Endothelial cell of umbilical vein (primary cell): Measurements from ENCODE around the gene HSD17B8. TPM values are rescaled to one million over a fixed set of nuclear protein-coding genes. Genes with fewer than 3 reads are reported as not detected.

ENCODE experiments used
- BruUV-seq: library from RNA; stranded (reverse); fragments of 400-500 nt; replicated peaks from 2 replicates; lab custom pipeline; 2021; lab: Mats Ljungman, UMichigan
- CTCF ChIA-PET: fragments of 300-600, 350-600 bp; sonication (Branson Sonifier 250); formaldehyde crosslinking; loops from one replicate; lab custom pipeline; 2021; ENCODE audit warnings: antibody characterized with exemption, inconsistent platforms; lab: Charles Lee
- POLR2A ChIA-PET: fragments of 300-600, 350-600 bp; sonication (Branson Sonifier 250); formaldehyde crosslinking; loops from one replicate; lab custom pipeline; 2021; ENCODE audit warnings: antibody characterized with exemption, inconsistent platforms; lab: Charles Lee
- DNase-seq: peaks from one replicate; pipeline ENCODE4 v3.0.0-alpha.2; 2011; ENCODE audit warnings: low read depth, low spot score
- FAIRE-seq: peaks from 2 replicates; lab custom pipeline; 2011; peaks lifted over from hg19 to GRCh38; lab: Jason Lieb, UNC
- H2AFZ ChIP-seq: 2 replicates; pipeline ENCODE4 v1.6.0; 2012; ENCODE audit warnings: low read depth, low read length, control low read depth, inconsistent platforms
- H3K27ac ChIP-seq: 2 replicates; pipeline ENCODE4 v1.5.1; 2011; ENCODE audit warnings: low read depth, mild to moderate bottlenecking, control low read depth, low read length, moderate library complexity; ENCODE audit not compliant: insufficient read depth
- H3K27me3 ChIP-seq, 2 experiments: 2 replicates each; pipeline versions ENCODE4 v1.6.0 to v1.6.1; 2011; ENCODE audit warnings: low read length in 2 of 2, mixed read lengths in 1 of 2; ENCODE audit not compliant: control insufficient read depth in 2 of 2, insufficient read depth in 2 of 2
- H3K36me3 ChIP-seq, 2 experiments: 2 replicates in 1 of 2; 3 replicates in 1 of 2; pipeline ENCODE4 v1.5.1; 2011; ENCODE audit warnings: low read length in 2 of 2, mild to moderate bottlenecking in 1 of 2, moderate library complexity in 1 of 2; ENCODE audit not compliant: control insufficient read depth in 2 of 2, insufficient read depth in 2 of 2; ENCODE audit errors: extremely low read depth in 1 of 2
- H3K4me1 ChIP-seq: 3 replicates; pipeline ENCODE4 v1.5.1; 2011; ENCODE audit warnings: mild to moderate bottlenecking, low read length; ENCODE audit not compliant: control insufficient read depth, insufficient read depth; ENCODE audit errors: extremely low read depth
- H3K4me2 ChIP-seq: 2 replicates; pipeline ENCODE4 v1.6.1; 2011; ENCODE audit warnings: low read length, control low read depth, mixed read lengths; ENCODE audit not compliant: insufficient read depth
- H3K4me3 ChIP-seq, 3 experiments: fragments of 200-600 bp in 1 of 3; sonication (generic), shearing (Covaris generic) in 1 of 3; replicated peaks in 1 of 3; 2 replicates each; pipeline ENCODE4 v1.5.1; 2011 to 2016; ENCODE audit warnings: control low read depth in 3 of 3, low read length in 3 of 3, mild to moderate bottlenecking in 2 of 3, inconsistent platforms in 1 of 3, low read depth in 1 of 3, moderate library complexity in 1 of 3; ENCODE audit not compliant: insufficient read depth in 1 of 3
- H3K79me2 ChIP-seq: 2 replicates; pipeline ENCODE4 v1.6.0; 2012; ENCODE audit warnings: low read length, inconsistent platforms; ENCODE audit not compliant: control insufficient read depth, insufficient read depth
- H3K9ac ChIP-seq: replicated peaks from 2 replicates; pipeline ENCODE3; 2011; ENCODE audit warnings: low read length, control low read depth; ENCODE audit not compliant: insufficient read depth; ENCODE audit errors: extremely low read depth
- H3K9me1 ChIP-seq: replicated peaks from 3 replicates; pipeline ENCODE4 v1.6.0; 2011; ENCODE audit warnings: mild to moderate bottlenecking, low read length; ENCODE audit not compliant: control insufficient read depth, insufficient read depth; ENCODE audit errors: extremely low read depth
- H3K9me3 ChIP-seq: replicated peaks from 2 replicates; pipeline ENCODE4 v1.5.1; 2012; ENCODE audit warnings: low read length, inconsistent platforms; ENCODE audit not compliant: control insufficient read depth, insufficient read depth
- H4K20me1 ChIP-seq: replicated peaks from 2 replicates; pipeline ENCODE3; 2011; ENCODE audit warnings: mild to moderate bottlenecking, low read length; ENCODE audit not compliant: control insufficient read depth, insufficient read depth; ENCODE audit errors: extremely low read depth
- EZH2 ChIP-seq: IDR thresholded peaks from 2 replicates; pipeline ENCODE4 v1.6.1; 2012; ENCODE audit warnings: borderline replicate concordance, low read depth, mild to moderate bottlenecking, moderate library complexity, low read length, inconsistent platforms; ENCODE audit not compliant: severe bottlenecking
- FOS ChIP-seq: IDR thresholded peaks from 2 replicates; pipeline ENCODE4 v1.6.1; 2011; ENCODE audit warnings: mild to moderate bottlenecking, low read length, moderate library complexity, borderline replicate concordance; ENCODE audit not compliant: insufficient read depth
- GATA2 ChIP-seq: IDR thresholded peaks from 2 replicates; pipeline ENCODE4 v1.7.0; 2011; ENCODE audit warnings: low read depth, mild to moderate bottlenecking, moderate library complexity, mixed read lengths, low read length; ENCODE audit not compliant: insufficient read length, insufficient read depth
- JUN ChIP-seq: IDR thresholded peaks from 2 replicates; pipeline ENCODE4 v1.6.1; 2011; ENCODE audit warnings: borderline replicate concordance, low read depth; ENCODE audit not compliant: insufficient read length, insufficient read depth
- MYC ChIP-seq: IDR thresholded peaks from one replicate; pipeline ENCODE4 v1.6.1; 2011; ENCODE audit warnings: mild to moderate bottlenecking, low read depth, low read length
- POLR2A ChIP-seq: IDR thresholded peaks from 2 replicates; pipeline ENCODE4 v1.6.1; 2012; ENCODE audit warnings: low read depth, mild to moderate bottlenecking, control low read depth, low read length
- POLR2AphosphoS5 ChIP-seq: IDR thresholded peaks from 2 replicates; pipeline ENCODE4 v1.6.1; 2012; ENCODE audit warnings: low read depth, mild to moderate bottlenecking, control low read depth, low read length, moderate library complexity; ENCODE audit not compliant: insufficient read depth
- dilution Hi-C: fragments of 300-500 bp; cut with MboI; formaldehyde crosslinking; loops from one replicate; pipeline ENCODE4 v1.15.0; 2019; ENCODE audit warnings: low sequenced_read_pairs; ENCODE audit not compliant: extremely low pct_ligation_motif_present
- intact Hi-C: fragments of 100-400 bp; cut with micrococcal nuclease; formaldehyde crosslinking; loops from one replicate; pipeline ENCODE4 v1.10.0; 2022
- polyA plus RNA-seq, 4 experiments: library from polyadenylated mRNA; depleted of rRNA in 3 of 4; stranded (reverse) in 3 of 4; unstranded in 1 of 4; fragments of >200 nt; gene quantifications; 2 replicates each; pipeline versions ENCODE4 v1.2.1 to v1.2.3, GENCODE V29; 2011 to 2012; ENCODE audit warnings: missing spikeins in 1 of 4
- total RNA-seq: library from RNA; stranded (reverse); gene quantifications from 2 replicates; pipeline ENCODE4 v1.2.3, GENCODE V29; 2021
- TF ChIP-seq, protein P1 (sequence below): IDR thresholded peaks from 2 replicates; pipeline ENCODE4 v1.6.1; 2011; ENCODE audit not compliant: insufficient read depth, insufficient read length
- TF ChIP-seq, protein P2 (sequence below), 2 donors: IDR thresholded peaks; 1 replicate in 1 of 2; 2 replicates in 1 of 2; pipeline ENCODE4 v1.5.1; 2011; ENCODE audit warnings: low read length in 2 of 2, mild to moderate bottlenecking in 2 of 2, moderate library complexity in 2 of 2, control low read depth in 1 of 2, inconsistent platforms in 1 of 2, low read depth in 1 of 2; ENCODE audit not compliant: insufficient read depth in 1 of 2; ENCODE audit errors: extremely low read depth in 1 of 2

The HSD17B8 gene
- total and polyA plus RNA-seq, 2 donors (not counting 3 experiments of a cell fraction or from before 2014, with no cell fraction given): 4.0 to 8.2 TPM

DNA sequence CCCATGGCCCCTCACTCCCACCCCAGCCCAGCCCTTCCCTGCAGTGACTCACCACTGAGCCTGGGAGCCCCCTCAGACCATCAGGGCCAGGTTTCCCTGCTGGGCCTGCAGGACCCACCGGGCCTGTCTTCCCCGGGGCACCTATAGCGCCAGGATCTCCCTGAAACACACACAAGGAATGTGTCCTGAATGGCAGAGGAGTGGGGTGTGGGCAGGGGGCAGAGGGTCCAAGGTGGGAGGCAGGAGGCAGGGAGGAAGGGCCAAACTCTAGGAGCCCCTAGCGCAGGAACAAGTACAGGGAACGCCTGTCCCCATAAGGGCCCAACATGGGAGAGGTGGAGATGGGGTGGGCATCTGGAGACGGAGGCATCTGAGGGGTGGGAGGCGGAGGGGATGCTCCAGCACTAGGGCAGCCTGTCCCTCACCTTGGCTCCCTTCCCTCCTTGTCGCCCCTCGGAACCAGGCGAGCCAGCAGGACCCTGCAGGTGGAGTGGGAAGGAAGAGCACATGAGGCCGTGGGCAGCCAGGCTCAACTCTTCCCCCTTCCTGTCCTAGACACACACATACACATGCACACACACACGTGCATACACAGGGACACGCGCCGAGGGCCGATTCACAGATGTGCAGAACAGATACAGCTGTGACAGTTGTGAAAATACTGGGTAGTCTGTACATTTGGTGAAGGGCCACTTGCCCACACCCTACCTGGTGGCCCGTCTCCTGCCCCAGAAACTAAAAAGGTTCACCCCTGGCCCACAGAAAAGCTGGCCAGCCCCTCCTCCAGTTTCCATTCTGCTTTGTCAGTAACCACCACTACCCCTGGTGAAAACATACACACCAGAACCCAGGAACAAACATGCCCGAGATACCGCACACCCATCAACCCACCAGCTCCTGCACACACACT is 36.8 kb upstream of the HSD17B8 start:
- Histone ChIP-seq H3K9me1 (no peaks in the 10 kb centered on the region), H3K27ac (no peak overlapping the region), H3K27me3 (no peaks in the 10 kb centered on the region), H3K4me1 (no peaks in the 10 kb centered on the region), H3K36me3 (no peaks in the 10 kb centered on the region), H3K9ac (no peak overlapping the region), H3K79me2 (no peaks in the 10 kb centered on the region), H3K9me3 (no peaks in the 10 kb centered on the region), H2AFZ (no peak overlapping the region), H4K20me1 (no peaks in the 10 kb centered on the region), H3K4me2 (no peak overlapping the region), H3K4me3 (no peak overlapping the region)
- DNase-seq: no peak
- POLR2A ChIA-PET: no interaction called here
- TF ChIP-seq, protein P1, sequence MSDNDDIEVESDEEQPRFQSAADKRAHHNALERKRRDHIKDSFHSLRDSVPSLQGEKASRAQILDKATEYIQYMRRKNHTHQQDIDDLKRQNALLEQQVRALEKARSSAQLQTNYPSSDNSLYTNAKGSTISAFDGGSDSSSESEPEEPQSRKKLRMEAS: no peak
- no peak for TF ChIP-seq FOS
- TF ChIP-seq EZH2: no peak
- no peak for TF ChIP-seq POLR2AphosphoS5
- TF ChIP-seq, protein P2, sequence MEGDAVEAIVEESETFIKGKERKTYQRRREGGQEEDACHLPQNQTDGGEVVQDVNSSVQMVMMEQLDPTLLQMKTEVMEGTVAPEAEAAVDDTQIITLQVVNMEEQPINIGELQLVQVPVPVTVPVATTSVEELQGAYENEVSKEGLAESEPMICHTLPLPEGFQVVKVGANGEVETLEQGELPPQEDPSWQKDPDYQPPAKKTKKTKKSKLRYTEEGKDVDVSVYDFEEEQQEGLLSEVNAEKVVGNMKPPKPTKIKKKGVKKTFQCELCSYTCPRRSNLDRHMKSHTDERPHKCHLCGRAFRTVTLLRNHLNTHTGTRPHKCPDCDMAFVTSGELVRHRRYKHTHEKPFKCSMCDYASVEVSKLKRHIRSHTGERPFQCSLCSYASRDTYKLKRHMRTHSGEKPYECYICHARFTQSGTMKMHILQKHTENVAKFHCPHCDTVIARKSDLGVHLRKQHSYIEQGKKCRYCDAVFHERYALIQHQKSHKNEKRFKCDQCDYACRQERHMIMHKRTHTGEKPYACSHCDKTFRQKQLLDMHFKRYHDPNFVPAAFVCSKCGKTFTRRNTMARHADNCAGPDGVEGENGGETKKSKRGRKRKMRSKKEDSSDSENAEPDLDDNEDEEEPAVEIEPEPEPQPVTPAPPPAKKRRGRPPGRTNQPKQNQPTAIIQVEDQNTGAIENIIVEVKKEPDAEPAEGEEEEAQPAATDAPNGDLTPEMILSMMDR (IDR thresholded peaks at IDR 0.05; ENCODE audit: extremely low read depth in 1 of 2, insufficient read depth in 1 of 2, low read depth in 1 of 2, low read length in 2 of 2): no peak
- no peak for TF ChIP-seq POLR2A
- TF ChIP-seq GATA2: no peak
- no peak for TF ChIP-seq MYC
- TF ChIP-seq JUN: no peak
- CTCF ChIA-PET: no interaction called here
- dilution Hi-C loops: no loop called here
- BruUV-seq: no TSS peak
- FAIRE-seq: no peak
- intact Hi-C loops: no loop called here
